A549 (cell line): ENCODE measurements around the gene PIK3CB. TPM values are rescaled to one million over a fixed set of nuclear protein-coding genes. Genes with fewer than 3 reads are reported as not detected.

Experiments
- ATAC-seq, 2 experiments: fragments of 200-7000 bp in 1 of 2; fragments of >200 bp in 1 of 2; cut with Nextera tagmentation in 1 of 2; cut with Tn5 transposase in 1 of 2; 3 replicates each; pipeline versions ENCODE4 v1.8.0 to v1.9.1; 2018 to 2020; ENCODE audit warnings: mild to moderate bottlenecking in 1 of 2, moderate library complexity in 1 of 2
- CTCF ChIA-PET: fragments of 300-600 bp; sonication (Branson Sonifier 250); formaldehyde crosslinking; extraction: SDS; loops from one replicate; lab custom pipeline; 2021; ENCODE audit warnings: antibody characterized with exemption, inconsistent platforms; lab: Yijun Ruan, JAX
- POLR2A ChIA-PET: fragments of 350-600 bp; formaldehyde crosslinking; extraction: SDS; loops from one replicate; lab custom pipeline; 2021; ENCODE audit warnings: antibody characterized with exemption, inconsistent platforms; lab: Yijun Ruan, JAX
- DNase-seq, 2 experiments: peaks; one replicate each; pipeline versions ENCODE4 v3.0.0 to v3.0.0-alpha.2; 2011 to 2016; ENCODE audit warnings: low read depth in 1 of 2, low spot score in 1 of 2
- FAIRE-seq: peaks from 2 replicates; lab custom pipeline; 2011; peaks lifted over from hg19 to GRCh38; lab: Jason Lieb, UNC
- H3K27ac ChIP-seq, 2 experiments: fragments of >200 bp; sonication (Bioruptor Twin); formaldehyde crosslinking; 3 replicates each; pipeline ENCODE4 v1.5.1; 2016 to 2017
- H3K4me1 ChIP-seq: fragments of >200 bp; sonication (Bioruptor Twin); formaldehyde crosslinking; 3 replicates; pipeline ENCODE4 v1.6.1; 2016
- H3K4me2 ChIP-seq: fragments of >200 bp; sonication (Bioruptor Twin); formaldehyde crosslinking; 3 replicates; pipeline ENCODE4 v1.6.1; 2016
- H3K4me3 ChIP-seq: fragments of >200 bp; sonication (Bioruptor Twin); formaldehyde crosslinking; 3 replicates; pipeline ENCODE4 v1.5.1; 2016
- H3K9me3 ChIP-seq: fragments of >200 bp; sonication (Bioruptor Twin); formaldehyde crosslinking; 3 replicates; pipeline ENCODE4 v1.6.1; 2016
- BCL3 ChIP-seq: fragments of >200 bp; sonication (Bioruptor Twin); formaldehyde crosslinking; IDR thresholded peaks from 3 replicates; pipeline ENCODE4 v1.6.1; 2016
- CBX8 ChIP-seq: fragments of 200-600 bp; sonication (generic); IDR thresholded peaks from 2 replicates; pipeline ENCODE4 v1.6.1; 2016
- CHD2 ChIP-seq: fragments of 150-350 bp; IDR thresholded peaks from 2 replicates; pipeline ENCODE4 v1.6.1; 2014; ENCODE audit warnings: low read length; ENCODE audit not compliant: partially characterized antibody
- CHD4 ChIP-seq: fragments of 200-600 bp; sonication (generic); IDR thresholded peaks from 2 replicates; pipeline ENCODE4 v1.6.1; 2016; ENCODE audit warnings: antibody characterized with exemption, mild to moderate bottlenecking, borderline replicate concordance
- E2F6 ChIP-seq: IDR thresholded peaks from 2 replicates; pipeline ENCODE4 v1.6.1; 2012; ENCODE audit warnings: low read depth, borderline replicate concordance
- EHF ChIP-seq: fragments of 250-450 bp; sonication (Bioruptor Pico); IDR thresholded peaks from 2 replicates; pipeline ENCODE4 v1.5.0; 2020; ENCODE audit warnings: mild to moderate bottlenecking
- EHMT2 ChIP-seq: fragments of 200-600 bp; sonication (generic); IDR thresholded peaks from 2 replicates; pipeline ENCODE4 v1.6.1; 2016; ENCODE audit warnings: antibody characterized with exemption, low read depth, mild to moderate bottlenecking, moderate library complexity
- EP300 ChIP-seq, 2 experiments: fragments of >200 bp; sonication (Bioruptor Twin); formaldehyde crosslinking; IDR thresholded peaks; 2 replicates in 1 of 2; 3 replicates in 1 of 2; pipeline ENCODE4 v1.6.1; 2016 to 2017
- FOSL2 ChIP-seq, 2 experiments: fragments of 450-650 bp in 1 of 2; fragments of >200 bp in 1 of 2; sonication (Bioruptor Twin) in 1 of 2; formaldehyde crosslinking; IDR thresholded peaks; 2 replicates each; pipeline versions ENCODE4 v1.5.0 to v1.6.1; 2016 to 2020; ENCODE audit warnings: mild to moderate bottlenecking in 1 of 2, moderate library complexity in 1 of 2
- FOXS1 ChIP-seq: fragments of 250-450 bp; sonication (Bioruptor Pico); IDR thresholded peaks from 2 replicates; pipeline ENCODE4 v1.5.0; 2020; ENCODE audit warnings: mild to moderate bottlenecking, moderate library complexity
- GATA3 ChIP-seq: IDR thresholded peaks from 2 replicates; pipeline ENCODE4 v1.6.1; 2012; ENCODE audit warnings: borderline replicate concordance
- HES2 ChIP-seq: fragments of >200 bp; sonication (Bioruptor Twin); formaldehyde crosslinking; IDR thresholded peaks from 2 replicates; pipeline ENCODE4 v1.6.1; 2016
- HEYL ChIP-seq: fragments of 250-450 bp; sonication (Bioruptor Pico); IDR thresholded peaks from 2 replicates; pipeline ENCODE4 v1.8.0; 2021; ENCODE audit warnings: mild to moderate bottlenecking, moderate library complexity
- HOXA7 ChIP-seq: fragments of 250-450 bp; sonication (Bioruptor Pico); IDR thresholded peaks from 2 replicates; pipeline ENCODE4 v1.5.0; 2020; ENCODE audit warnings: mild to moderate bottlenecking, moderate library complexity
- HOXB13 ChIP-seq: fragments of 250-450 bp; sonication (Bioruptor Pico); IDR thresholded peaks from 2 replicates; pipeline ENCODE4 v1.5.0; 2020; ENCODE audit warnings: low read depth, mild to moderate bottlenecking, moderate library complexity
- HOXB5 ChIP-seq: fragments of 250-450 bp; sonication (Bioruptor Pico); IDR thresholded peaks from 2 replicates; pipeline ENCODE4 v1.5.0; 2020; ENCODE audit warnings: mild to moderate bottlenecking, moderate library complexity
- KDM5A ChIP-seq: fragments of 200-600 bp; sonication (generic); IDR thresholded peaks from 2 replicates; pipeline ENCODE4 v1.6.1; 2016; ENCODE audit warnings: antibody characterized with exemption, mild to moderate bottlenecking
- MYC ChIP-seq: IDR thresholded peaks from 2 replicates; pipeline ENCODE4 v1.6.1; 2012; ENCODE audit warnings: mild to moderate bottlenecking, inconsistent platforms, low read length, improper control_type of control experiment, borderline replicate concordance
- NFE2L2 ChIP-seq: fragments of 150-350 bp; conservative IDR thresholded peaks from 2 replicates; pipeline ENCODE4 v1.6.1; 2014; ENCODE audit warnings: low read length
- PBX3 ChIP-seq: IDR thresholded peaks from 2 replicates; pipeline ENCODE4 v1.6.1; 2012
- PHF8 ChIP-seq: fragments of 200-600 bp; sonication (generic); IDR thresholded peaks from 2 replicates; pipeline ENCODE4 v1.6.1; 2016; ENCODE audit warnings: low read depth, mild to moderate bottlenecking, antibody characterized with exemption, moderate library complexity, borderline replicate concordance
- POLR2A ChIP-seq: IDR thresholded peaks from 2 replicates; pipeline ENCODE4 v1.6.1; 2012; ENCODE audit warnings: mild to moderate bottlenecking, low read length
- RCOR1 ChIP-seq: fragments of 150-350 bp; IDR thresholded peaks from 2 replicates; pipeline ENCODE4 v1.6.1; 2014; ENCODE audit warnings: antibody characterized with exemption, low read length, low read depth
- REST ChIP-seq: fragments of 200-600 bp; sonication (generic); IDR thresholded peaks from 2 replicates; pipeline ENCODE4 v1.6.1; 2016; ENCODE audit warnings: antibody characterized with exemption, mild to moderate bottlenecking, moderate library complexity
- RNF2 ChIP-seq: fragments of 200-600 bp; sonication (generic); IDR thresholded peaks from 2 replicates; pipeline ENCODE4 v1.6.1; 2016; ENCODE audit warnings: low read depth, mild to moderate bottlenecking, antibody characterized with exemption, moderate library complexity, borderline replicate concordance
- SMC3 ChIP-seq: fragments of >200 bp; sonication (Bioruptor Twin); formaldehyde crosslinking; IDR thresholded peaks from 3 replicates; pipeline ENCODE4 v1.6.1; 2018; ENCODE audit warnings: inconsistent platforms
- SREBF2 ChIP-seq: fragments of 450-650 bp; IDR thresholded peaks from 2 replicates; pipeline ENCODE4 v1.6.1; 2014; ENCODE audit warnings: mild to moderate bottlenecking, moderate library complexity
- USF2 ChIP-seq: fragments of 450-650 bp; IDR thresholded peaks from 2 replicates; pipeline ENCODE4 v1.6.1; 2014; ENCODE audit warnings: antibody characterized with exemption
- ZC3H11A ChIP-seq: fragments of 450-650 bp; IDR thresholded peaks from 2 replicates; pipeline ENCODE4 v1.6.1; 2014; ENCODE audit warnings: antibody characterized with exemption, mild to moderate bottlenecking
- ZNF302 ChIP-seq: fragments of 250-450 bp; sonication (Bioruptor Pico); IDR thresholded peaks from 2 replicates; pipeline ENCODE4 v1.9.0; 2021; ENCODE audit warnings: inconsistent platforms, mild to moderate bottlenecking, moderate library complexity
- ZSCAN20 ChIP-seq: fragments of 250-450 bp; sonication (Bioruptor Pico); IDR thresholded peaks from 2 replicates; pipeline ENCODE4 v1.8.0; 2022; ENCODE audit warnings: mild to moderate bottlenecking, moderate library complexity
- WGBS: methylation state at CpG from one replicate; pipeline ENCODE4 v1.1.6; 2017; ENCODE audit errors: missing lambda C conversion rate; 5-methylcytosine and 5-hydroxymethylcytosine counted together
- polyA plus RNA-seq, 4 experiments: library from polyadenylated mRNA; depleted of rRNA in 3 of 4; stranded (reverse); fragments of >200 nt; fragmentation: RNase III in 1 of 4; extraction: RNeasy Plus Mini Kit Qiagen cat#74134 plus additional on column Dnase treatment in 1 of 4; gene quantifications; 2 replicates in 3 of 4; 3 replicates in 1 of 4; pipeline ENCODE4 v1.2.3, GENCODE V29; 2011 to 2017

The PIK3CB gene
- polyA plus RNA-seq, 2 of the 4 experiments (the other 2 are of a cell fraction) = 20.7 to 23.3 TPM

- Histone ChIP-seq H3K4me3 (no peak overlapping the region), H3K4me2 (no peak overlapping the region), H3K4me1 (no peaks in the 10 kb centered on the region), H3K27ac (no peak overlapping the region), H3K9me3 (peaks cover 13% of the 10 kb centered on the region)
- CTCF ChIA-PET = no interaction called here
- no peak for DNase-seq
- POLR2A ChIA-PET = no interaction called here
- TF ChIP-seq MYC (no peak), ZC3H11A (no peak), FOXS1 (CRISPR knock-in tag) (no peak), HOXB13 (CRISPR knock-in tag) (no peak), NFE2L2 (no peak), EHMT2 (no peak), E2F6 (no peak), USF2 (no peak), EHF (CRISPR knock-in tag) (no peak), CHD2 (no peak), HOXA7 (no peak), RNF2 (no peak), HEYL (CRISPR knock-in tag) (no peak), ZSCAN20 (no peak), EP300 (IDR thresholded peaks at IDR 0.05) (no peak), HOXB5 (no peak), FOSL2 (IDR thresholded peaks at IDR 0.05) (no peak), FOSL2 (CRISPR knock-in tag; IDR thresholded peaks at IDR 0.05) (no peak), PHF8 (no peak), CHD4 (no peak)
- whole genome bisulfite sequencing = 83% methylated on average over 2 of the region's 2 CpGs
- no peak for ATAC-seq
- FAIRE-seq = no peak
Observed at GRCh38 chr3:138638641-138639040, 196.1 kb downstream of the PIK3CB start.

GRCh38 chr3:138629526-138629925 is 205.2 kb downstream of the PIK3CB start:
- ChIA-PET CTCF (no interaction called here), POLR2A (no interaction called here)
- TF ChIP-seq HES2 (no peak), HEYL (CRISPR knock-in tag) (no peak), RCOR1 (no peak), KDM5A (no peak), PBX3 (no peak), POLR2A (no peak), CBX8 (no peak), ZC3H11A (no peak), BCL3 (no peak), REST (no peak), HOXB5 (no peak), GATA3 (no peak), ZNF302 (CRISPR knock-in tag) (no peak), SREBF2 (no peak), SMC3 (no peak)
- DNase-seq (no peak), ATAC-seq (no peak), FAIRE-seq (no peak)
- 72% methylated on average over 6 of the region's 6 CpGs for WGBS
- Histone ChIP-seq H3K27ac (no peak overlapping the region), H3K4me1 (peaks cover 10% of the 10 kb centered on the region; the same call in 2 of the 3 replicates), H3K4me3 (no peak overlapping the region), H3K4me2 (no peak overlapping the region), H3K9me3 (no peaks in the 10 kb centered on the region)
